NCI-H2227 (cell line): ENCODE measurements around the gene FAAP20.
"Not testable (repeated sequence)": the region's sequence is repeated elsewhere in the genome, so short reads cannot be mapped to it uniquely, and the experiment has no call there.

Source experiments
- DNase-seq: peaks from one replicate; lab custom pipeline; 2025; ENCODE audit not compliant: unreplicated experiment; lab: John Stamatoyannopoulos, UW

FAAP20 gene

GRCh38 chr1:2163205-2163604 lies 31.4 kb downstream of the FAAP20 start:
- no peak for DNase-seq

GRCh38 chr1:2160451-2161300 lies 33.9 kb downstream of the FAAP20 start:
- no peak for DNase-seq

GRCh38 chr1:2159124-2159523 lies 35.4 kb downstream of the FAAP20 start:
- DNase-seq = no peak

- no peak for DNase-seq
Observed at GRCh38 chr1:2158272-2158671, 36.3 kb downstream of the FAAP20 start.

GRCh38 chr1:2157856-2158255 lies 36.7 kb downstream of the FAAP20 start:
- DNase-seq = no peak

- no peak for DNase-seq
Observed at GRCh38 chr1:2156866-2157265, 37.7 kb downstream of the FAAP20 start.

- no peak for DNase-seq
Observed at GRCh38 chr1:2155788-2156187, 38.8 kb downstream of the FAAP20 start.

GRCh38 chr1:2155147-2155598 lies 39.4 kb downstream of the FAAP20 start:
- DNase-seq = no peak

GRCh38 chr1:2154022-2154421 lies 40.5 kb downstream of the FAAP20 start:
- DNase-seq = no peak

GRCh38 chr1:2152954-2153353 lies 41.6 kb downstream of the FAAP20 start:
- DNase-seq = no peak

- DNase-seq = no peak
Observed at GRCh38 chr1:2151911-2152310, 42.7 kb downstream of the FAAP20 start.

- no peak for DNase-seq
Observed at GRCh38 chr1:2151252-2151651, 43.3 kb downstream of the FAAP20 start.

- no peak for DNase-seq
Observed at GRCh38 chr1:2150801-2151200, 43.8 kb downstream of the FAAP20 start.

- no peak for DNase-seq
Observed at GRCh38 chr1:2148691-2149090, 45.9 kb downstream of the FAAP20 start.

GRCh38 chr1:2147869-2148268 lies 46.7 kb downstream of the FAAP20 start:
- DNase-seq = not testable (repeated sequence)

- no peak for DNase-seq
Observed at GRCh38 chr1:2146836-2147517, 47.6 kb downstream of the FAAP20 start.

- DNase-seq = no peak
Observed at GRCh38 chr1:2145946-2146835, 48.4 kb downstream of the FAAP20 start.

GRCh38 chr1:2144501-2145090 lies 50.0 kb downstream of the FAAP20 start:
- DNase-seq = no peak

GRCh38 chr1:2143814-2144500 lies 50.6 kb downstream of the FAAP20 start:
- no peak for DNase-seq

- no peak for DNase-seq
Observed at GRCh38 chr1:2141025-2141424, 53.5 kb downstream of the FAAP20 start.
